ENCODE data around the gene SRRM5.

DNA sequence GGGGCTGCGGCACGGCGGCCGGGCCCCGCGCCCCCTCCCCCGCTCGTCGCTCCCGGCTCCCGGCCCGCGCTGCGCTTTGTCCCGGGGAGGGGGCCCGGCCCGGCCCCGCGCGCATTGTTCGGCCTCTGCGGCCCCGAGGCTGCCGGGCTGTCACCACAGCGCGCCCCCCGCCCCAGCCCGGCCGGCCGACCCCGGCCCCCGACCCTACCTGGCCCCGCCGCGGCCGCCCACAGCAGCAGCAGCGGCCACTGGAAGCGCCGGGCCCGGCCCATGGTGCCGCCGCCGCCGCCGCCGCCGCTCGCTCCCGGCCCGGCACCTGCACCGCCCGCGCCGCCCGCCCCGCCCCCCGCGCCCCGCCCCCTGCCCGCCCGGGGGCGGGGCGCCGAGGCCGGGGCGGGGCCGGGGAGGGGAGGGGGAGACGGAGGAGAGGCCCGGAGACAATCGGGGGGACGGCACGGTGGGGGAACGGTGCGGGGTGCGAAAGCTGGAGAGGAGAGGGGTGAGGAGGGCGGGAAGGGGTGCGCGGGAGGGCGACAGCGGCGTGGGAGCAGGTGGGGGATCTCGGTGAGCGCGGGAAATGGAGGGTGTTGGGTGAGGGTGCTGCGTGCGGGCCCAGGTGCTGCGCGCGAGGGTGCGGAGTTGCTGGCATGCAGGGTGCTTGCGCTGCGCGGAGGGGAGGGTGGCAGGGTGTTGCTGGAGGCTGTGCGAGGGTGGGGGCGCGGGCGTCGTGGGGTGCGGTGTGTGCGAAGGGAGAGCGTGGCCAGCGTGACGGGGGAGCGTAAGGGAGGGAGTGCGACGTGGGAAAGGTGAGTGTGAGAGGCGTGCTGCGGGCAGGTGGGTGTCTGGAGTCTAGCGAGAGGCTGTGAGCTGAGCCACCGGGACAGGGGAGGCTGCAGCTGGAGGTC, 27.9 kb downstream of the SRRM5 start, which contains the start of gene CADM4:
- no peak for TF ChIP-seq GATA2 (IDR thresholded peaks at IDR 0.05; ENCODE audit: low read depth, low read length)
- TF ChIP-seq GATA3 (IDR thresholded peaks at IDR 0.05; ENCODE audit: low read depth, low read length), result no peak
